ENCODE measurements around the gene DMBX1.

Gene DMBX1

DNA sequence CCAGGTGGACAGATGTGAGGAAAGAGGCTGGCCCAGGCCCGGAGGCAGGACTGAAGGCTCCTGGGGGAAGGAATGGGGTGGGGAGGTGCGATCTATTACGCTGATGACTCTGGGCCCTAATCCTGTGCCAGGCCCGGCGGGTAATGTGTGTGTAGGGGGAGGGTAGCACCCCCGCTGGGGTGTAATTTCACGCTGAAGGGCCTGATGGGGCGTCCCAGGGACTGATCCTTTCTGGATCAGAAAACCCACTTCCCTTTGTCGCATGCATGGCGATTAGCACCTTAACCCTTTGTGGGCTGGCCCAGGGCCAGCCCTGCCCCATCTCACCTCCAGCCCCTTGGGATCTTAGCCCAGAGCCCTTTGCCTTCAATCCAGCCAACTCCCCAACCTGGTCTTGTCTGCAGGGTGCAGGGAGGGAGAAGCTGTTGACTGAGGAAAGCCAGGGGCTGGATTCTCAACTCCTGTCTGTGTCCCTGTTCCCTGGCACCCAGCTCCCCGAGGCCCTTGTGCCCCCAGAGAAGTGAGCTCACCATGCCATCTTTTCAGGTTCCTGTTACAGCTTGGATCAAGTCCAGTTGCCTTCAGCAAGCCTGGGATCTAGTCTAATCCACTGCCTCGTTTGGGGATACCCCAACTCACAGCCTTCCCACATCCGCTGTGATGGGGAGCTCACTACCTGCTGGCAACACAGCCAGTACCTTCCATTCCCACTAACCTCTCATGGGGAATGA lies 35.8 kb downstream of the DMBX1 start:
- peak; percentile 37 for DNase-seq (ENCODE audit: low read depth, low spot score)

DNA sequence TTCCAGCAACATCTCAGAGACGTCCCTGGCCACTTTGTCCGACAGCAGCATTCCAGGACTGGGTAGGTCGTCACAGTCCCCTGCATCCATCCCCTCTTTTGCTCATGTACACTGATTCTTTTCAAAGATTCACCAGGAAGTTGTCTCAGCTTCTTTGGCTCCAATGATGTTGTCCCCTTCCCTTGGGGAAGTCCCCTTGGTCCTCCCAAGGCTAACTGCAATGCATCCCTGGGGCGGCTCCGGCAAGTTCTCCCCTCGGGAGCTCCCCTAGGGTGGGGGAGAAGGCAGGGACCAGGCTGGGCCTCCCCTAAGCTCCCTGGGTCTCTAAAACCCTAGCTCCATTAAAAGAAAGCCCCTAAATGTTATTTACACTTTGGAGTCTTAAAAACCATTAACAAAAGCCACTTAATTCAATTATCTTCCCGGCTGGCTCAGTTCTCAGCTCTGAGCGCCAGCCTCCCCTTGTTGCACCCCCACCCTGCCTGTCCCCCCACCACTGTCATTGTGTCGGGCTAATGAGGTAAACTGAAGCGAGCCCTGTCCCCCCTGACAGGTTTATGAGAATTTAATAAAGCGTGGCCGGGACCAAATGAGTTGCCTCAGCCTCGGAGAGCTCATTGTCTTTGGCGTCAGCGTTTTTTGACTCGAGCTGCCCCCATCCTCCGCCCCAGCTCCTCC lies 36.5 kb downstream of the DMBX1 start:
- no peak for DNase-seq (ENCODE audit: low read depth, low spot score)

DNA sequence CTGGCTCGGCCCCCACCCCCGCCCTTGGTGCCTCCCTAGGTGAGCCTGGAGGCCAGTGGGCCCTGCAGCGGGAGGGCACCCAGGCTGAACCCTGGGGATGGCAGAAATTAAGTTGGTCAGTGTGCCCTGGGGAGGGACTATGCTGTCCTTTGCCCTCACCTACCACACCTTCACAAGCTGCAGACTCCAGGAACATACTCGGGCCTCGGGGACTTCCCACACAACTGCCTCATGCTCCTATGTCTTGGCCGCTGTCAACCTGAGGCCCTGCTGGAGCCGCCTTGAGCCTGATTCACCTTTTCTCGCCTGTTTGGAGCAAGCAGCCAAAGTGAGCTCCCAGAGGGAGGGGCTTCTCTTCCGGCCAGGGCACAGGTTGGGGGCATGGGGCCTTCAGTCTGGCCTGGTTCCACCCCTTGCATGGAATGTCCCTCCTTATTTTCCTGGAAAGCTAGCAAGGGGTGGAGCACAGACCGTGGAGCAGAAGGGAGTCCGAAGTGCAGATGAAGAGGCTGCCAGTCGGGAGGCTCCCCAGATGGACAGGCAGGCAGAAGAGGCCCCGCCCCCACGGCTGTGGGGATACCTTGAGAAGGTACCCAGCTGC lies 37.2 kb downstream of the DMBX1 start:
- DNase-seq (ENCODE audit: low read depth, low spot score), result peak; percentile 64

DNA sequence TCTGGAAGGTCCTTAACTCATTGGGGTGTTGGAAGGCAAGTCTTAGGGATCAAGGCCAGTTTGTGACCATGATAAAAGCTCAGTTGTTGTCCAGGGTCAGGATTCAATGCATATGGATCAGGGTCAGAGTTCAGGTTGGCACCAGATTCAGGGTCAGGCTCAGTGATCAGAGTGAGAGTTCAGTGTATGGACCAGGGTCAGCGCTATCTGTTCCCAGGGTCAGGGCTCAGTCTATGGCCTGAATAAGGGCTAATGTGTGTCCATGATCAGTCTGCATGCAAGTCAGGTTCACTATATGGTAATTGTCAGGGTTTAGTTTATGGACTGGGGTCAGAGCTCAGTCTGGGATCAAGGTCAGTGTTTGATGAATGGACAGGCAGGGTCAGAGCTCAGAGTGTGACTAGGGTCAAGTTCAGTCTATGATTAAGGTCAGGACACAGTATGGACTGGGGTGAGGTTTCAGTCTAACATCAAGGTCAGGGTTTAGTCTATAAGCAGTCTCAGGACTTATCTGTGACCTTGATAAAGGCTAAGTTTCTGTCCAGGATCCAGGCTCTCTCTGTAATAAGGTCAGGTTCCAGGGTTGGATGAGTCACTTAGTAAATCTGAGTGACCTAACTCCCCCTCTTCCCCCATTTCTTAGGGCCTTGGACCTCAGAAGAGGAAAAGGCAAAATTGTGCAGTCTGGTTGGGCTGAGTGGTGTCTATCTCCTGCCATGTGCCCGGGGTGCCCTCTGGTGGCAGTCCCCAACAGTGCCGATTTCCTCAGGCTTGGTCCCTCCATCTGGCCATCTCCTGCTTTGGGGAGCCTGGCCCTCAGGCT lies 38.0 kb downstream of the DMBX1 start:
- peak; percentile 91 for DNase-seq (ENCODE audit: low read depth, low spot score)

DNA sequence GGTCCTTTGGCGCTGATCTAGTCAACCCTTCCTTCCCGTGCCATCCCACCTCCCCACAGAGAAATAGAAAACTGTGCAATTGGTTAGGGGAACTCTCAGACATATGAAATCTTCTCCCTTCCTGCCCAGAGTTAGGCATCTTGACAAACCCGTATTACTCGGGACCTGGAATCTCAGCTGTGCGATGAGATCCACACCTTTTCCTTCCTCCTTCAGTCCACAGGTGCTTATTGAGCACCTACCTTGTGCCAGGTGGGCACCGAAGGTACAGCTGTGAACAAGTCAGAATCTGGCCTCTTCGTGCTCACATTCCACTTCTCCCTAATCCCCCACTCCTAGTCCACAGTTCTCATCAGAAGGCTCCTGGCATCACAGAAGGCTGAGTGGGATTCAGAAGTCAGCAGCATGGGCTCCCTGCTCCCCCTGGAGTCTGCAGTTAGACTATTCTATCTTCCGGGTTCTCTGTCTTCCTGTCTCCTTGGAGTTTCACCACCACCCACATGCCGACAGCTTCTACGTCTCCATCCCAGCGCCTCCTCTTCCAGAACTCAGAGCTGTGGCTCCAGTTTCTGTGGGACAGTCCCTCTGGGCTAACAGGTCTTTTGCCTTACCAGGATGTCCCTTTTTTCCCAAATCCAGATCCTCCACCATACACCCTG lies 38.8 kb downstream of the DMBX1 start:
- DNase-seq (ENCODE audit: low read depth, low spot score), result peak; percentile 34

DNA sequence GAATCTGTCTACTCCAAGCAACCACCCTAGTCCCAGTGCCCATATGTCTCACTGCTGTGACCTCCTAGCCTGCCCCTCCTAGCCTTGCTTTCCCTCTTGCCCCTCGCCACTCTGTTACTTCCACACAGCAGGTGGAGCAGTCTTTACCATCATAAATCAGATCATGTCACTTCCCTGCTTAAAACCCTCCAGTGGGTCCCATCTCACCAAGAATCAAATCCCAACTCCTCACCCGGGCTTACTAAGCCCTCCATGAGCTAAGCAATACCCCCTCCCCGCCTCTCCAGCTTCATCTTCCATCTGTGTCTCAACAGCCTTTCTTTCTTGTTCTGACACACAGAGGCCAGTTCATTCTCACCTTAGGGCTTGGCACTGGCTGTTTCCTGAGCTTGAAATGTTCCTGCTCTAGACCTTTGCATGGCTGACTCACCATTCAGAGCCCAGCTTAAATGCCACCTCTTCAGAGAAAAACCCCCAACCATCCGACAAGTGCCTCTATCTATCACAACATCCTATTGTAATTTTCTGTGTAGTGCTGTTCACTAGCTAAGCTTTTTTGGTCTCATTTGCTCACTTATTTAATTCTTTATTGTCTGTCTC lies 39.5 kb downstream of the DMBX1 start:
- no peak for DNase-seq (ENCODE audit: low read depth, low spot score)

DNA sequence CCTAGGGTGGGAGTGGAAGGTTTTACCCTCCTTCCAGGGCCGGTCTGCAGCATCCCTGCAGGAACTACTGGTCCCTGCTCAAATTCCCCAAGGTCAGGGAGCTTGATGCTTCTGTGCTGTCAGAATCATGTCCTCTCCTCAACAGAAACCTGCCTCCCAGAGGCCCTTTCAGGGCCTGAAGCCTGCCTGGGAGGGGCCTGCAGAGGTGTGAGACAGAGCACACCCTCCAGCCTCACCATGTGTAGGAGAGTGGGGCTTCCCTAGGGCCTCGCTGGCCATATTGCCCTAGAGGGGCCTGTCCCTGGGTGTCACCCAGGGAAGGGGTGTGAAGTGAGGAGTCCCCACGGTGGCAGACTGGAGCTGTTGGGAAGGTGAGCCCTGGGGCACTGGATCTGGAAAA lies 40.7 kb downstream of the DMBX1 start:
- no peak for DNase-seq (ENCODE audit: low read depth, low spot score)

DNA sequence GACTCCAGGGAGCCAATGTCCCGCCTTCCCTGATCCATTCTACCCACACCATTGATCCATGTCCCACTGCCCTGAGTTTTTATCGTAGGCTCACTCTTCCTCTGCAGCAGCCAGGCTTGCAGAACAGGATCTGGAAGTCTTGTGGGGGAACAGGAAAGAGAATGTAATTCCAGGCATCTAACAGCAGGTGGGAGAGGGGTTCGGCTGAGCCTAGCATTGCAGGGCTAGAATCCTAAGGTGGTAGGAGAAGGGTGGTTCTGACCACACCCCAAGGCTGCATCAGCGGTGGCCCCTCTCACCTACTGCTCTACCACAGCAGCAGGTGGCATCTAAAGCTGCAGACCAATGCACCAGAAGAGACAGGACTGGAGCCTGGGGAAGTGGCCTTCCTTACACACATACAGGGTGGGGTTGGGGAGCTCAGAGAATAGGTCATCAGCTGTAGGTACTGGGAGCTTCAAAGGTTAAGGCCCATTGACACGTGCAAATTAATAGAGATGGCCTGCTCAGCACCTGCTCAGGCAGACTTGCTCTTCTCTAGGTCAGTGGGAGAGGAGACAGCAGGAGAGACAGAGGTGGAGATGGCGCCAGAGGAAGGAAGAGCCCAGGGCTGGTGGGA lies 41.3 kb downstream of the DMBX1 start:
- DNase-seq (ENCODE audit: low read depth, low spot score), result no peak

DNA sequence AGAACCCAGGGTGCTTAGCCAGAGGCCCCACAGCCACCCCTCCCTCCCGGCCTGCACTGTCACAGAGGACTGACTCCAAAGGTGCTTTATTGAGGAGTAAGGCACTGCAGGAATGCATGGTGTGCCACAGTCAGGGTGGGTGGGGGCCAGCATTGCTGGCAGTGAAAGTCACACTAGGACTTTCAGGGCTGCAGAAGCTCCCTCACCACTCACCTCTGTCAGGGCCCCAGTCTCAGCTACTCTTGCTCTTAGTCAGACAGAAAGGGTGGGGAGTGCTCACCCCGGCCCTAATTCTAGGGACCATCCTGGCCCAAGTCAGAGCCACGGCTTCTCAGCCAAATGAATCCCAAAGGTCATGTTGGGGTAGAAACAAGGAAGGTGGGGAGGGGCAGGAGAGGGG lies 42.5 kb downstream of the DMBX1 start:
- no peak for DNase-seq (ENCODE audit: low read depth, low spot score)

DNA sequence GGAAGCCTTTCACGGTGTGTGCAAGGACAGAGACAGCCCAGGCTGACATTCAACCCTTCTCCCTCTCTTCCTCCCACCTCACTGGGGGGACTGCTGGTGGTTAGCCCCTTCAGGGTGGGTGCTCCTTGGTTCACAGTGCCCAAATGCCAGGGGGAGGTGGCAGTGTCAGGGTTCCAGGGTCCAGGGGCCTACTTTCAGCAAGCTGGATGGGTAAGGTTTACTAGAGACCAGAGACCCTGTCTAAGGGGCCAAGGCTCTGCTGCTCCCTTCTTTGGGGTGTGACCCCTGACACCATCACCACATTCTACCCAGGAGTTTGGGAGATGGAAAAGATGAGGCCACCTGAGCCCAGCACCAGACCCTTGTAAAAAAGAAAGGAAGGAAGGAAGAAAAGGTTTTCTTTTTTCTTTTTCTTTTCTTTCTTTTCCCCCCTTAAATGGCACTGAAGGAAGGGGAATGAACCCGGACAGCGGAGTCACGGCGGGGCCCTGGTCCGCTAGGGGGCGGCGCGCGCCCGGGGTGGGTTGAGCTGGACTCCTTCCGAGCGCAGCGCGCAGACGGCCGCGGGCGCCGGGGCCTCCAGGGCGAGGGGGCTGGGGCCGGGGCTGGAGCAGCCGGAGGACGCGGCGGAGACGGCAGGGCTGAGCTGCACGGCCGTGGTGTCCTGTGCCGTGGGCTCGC lies 43.0 kb downstream of the DMBX1 start:
- no peak for DNase-seq (ENCODE audit: low read depth, low spot score)

DNA sequence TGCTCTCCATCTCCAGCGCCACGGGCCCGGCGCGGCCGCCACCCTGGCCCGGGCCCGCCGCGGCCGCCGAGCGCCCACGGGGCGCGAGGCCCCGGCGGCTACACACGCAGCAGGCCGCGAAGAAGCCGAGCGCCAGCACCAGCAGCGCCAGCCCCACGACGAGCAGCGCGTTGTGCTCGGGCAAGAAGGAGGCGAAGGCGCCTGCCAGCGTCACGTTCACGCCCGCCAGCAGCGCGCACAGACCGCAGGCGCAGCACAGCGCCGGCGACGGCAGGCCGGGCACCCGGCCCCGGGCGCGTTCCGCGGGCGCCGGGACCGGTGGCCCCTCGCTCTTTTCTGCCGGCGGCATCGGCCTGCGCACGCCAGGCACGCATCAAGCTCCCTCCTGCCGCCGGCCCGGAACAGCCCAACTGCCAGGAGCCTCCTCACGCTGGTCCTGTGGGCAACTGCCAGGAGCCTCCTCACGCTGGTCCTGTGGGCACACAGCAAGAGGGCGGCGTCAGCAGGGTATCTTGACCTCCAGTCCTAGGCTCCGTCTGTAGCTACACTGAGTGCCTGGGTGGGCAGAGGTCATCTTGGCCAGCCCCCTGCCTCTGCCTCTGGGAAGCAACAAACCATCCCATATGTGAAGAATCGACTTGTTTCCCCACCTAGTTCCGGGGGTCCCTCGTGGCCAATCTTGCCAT lies 43.7 kb downstream of the DMBX1 start:
- DNase-seq (ENCODE audit: low read depth, low spot score), result no peak

DNA sequence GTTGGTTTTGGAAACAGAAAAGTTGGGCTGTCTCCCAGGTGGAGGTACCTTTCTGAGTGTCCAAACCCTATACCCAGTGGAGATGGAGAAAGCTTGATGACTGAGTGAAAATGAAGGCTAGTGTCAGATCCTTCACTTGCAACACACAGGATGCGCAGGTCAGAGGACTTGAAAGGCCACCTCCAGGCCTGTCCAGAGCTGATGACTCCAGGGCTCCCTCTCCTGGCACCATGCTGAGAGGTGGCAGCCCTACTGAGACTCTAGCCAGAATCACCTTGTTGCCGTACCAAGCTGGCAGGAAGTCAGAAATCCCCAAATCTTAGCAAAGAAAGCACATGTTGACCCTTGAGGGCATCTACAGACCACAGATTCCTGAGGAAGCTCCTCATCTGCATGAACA lies 45.4 kb downstream of the DMBX1 start:
- no peak for DNase-seq (ENCODE audit: low read depth, low spot score)

DNA sequence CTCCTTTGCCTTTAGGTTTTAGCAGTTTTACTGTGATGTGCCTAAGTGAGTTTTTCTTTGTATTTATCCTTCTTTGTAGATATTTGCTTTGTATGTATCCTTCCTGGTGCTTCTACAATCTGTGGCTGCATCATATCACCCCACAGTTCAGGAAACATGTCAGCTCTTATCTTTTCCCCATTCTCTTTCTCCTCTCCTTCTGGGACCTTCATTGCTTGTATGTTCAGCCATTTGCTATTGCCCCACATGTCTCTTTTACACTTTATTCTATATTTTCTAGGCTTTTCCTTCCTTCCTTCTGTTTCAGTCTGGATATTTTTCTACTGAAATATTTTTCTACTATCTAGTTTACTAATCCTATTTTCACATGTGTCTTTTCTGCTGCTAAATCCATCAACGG lies 46.9 kb downstream of the DMBX1 start:
- no peak for DNase-seq (ENCODE audit: low read depth, low spot score)

DNA sequence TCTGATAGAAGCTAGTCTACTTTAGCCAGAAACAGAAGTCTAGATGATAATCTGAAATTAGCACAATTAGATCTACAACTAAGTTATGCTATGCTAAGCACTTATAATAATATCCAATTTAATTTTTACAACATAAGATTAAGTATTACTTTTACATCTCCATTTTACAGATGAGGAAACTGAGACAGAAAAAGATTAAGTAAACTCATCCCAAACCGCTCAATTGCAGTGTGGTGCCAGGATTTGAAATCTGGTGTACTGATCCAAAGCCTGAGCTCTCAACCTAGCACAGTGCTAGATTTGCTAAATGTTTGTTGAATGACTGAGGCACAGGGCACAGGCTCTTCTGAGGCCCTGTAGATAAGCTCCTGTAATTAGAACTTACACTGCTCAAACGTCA lies 48.0 kb downstream of the DMBX1 start:
- no peak for DNase-seq (ENCODE audit: low read depth, low spot score)

DNA sequence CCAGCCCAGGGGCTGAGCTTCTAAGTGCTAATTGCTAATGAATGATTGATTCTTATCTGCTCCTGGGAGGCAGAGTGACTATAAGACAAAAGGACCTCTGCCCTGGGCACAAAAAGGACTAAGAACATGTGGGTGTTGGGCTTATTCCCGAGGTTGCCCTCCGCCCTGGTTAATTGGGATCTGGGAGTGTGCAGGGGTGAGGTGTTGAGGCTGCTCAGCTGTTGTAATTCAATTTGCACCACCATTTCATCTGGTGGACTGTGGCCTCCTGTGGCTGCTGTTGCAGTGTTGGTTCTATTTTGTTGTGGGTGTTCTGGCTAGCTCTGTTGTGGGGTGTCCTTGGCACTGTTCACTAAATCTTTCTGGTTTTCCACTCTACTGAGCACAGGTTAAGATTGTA lies 48.5 kb downstream of the DMBX1 start:
- peak; percentile 35 for DNase-seq (ENCODE audit: low read depth, low spot score)
